ENCODE results near the gene SNX2. TPM values are rescaled to one million over a fixed set of nuclear protein-coding genes. Genes with fewer than 3 reads are reported as not detected.
"Not testable (repeated sequence)": the region's sequence is repeated elsewhere in the genome, so short reads cannot be mapped to it uniquely, and the experiment has no call there.

The SNX2 gene
- total and polyA plus RNA-seq, 4 donors, result 25.5 to 57.0 (median 34.3) TPM

DNA sequence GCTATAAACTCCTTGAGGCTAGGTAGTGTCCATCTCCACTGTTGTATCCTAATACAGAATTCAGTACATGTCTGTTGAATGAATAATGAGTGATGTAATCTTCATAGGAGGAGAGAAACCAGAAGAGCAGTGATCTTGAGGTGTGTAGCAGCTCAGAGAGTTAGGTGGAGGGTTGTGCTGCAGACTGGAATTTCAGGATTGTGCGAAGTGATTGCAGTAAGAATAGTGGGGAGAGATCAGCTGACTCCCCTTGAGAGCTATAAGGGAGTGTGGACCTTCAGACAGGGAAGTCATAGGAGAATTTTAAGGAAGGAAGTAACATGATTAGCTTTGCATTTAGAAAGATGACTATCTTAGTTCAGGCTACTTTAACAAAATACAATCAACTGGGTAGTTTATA lies 74.9 kb downstream of the SNX2 start:
- Histone ChIP-seq H3K9me3 (ENCODE audit: control insufficient read depth in 4 of 4, low read length in 3 of 4) (no peaks in the 10 kb centered on the region), H3K9ac (ENCODE audit: low read depth in 1 of 2, low read length in 2 of 2) (no peak overlapping the region), H3K27ac (ENCODE audit: low read depth in 1 of 2, low read length in 2 of 2) (no peak overlapping the region), H3K4me3 (ENCODE audit: low read depth in 1 of 3, low read length in 3 of 3) (no peak overlapping the region), H3K36me3 (ENCODE audit: control insufficient read depth in 4 of 4, insufficient read depth in 3 of 4, low read depth in 1 of 4, low read length in 3 of 4) (no peaks in the 10 kb centered on the region), H3K4me1 (ENCODE audit: control insufficient read depth in 4 of 4, insufficient read depth in 4 of 4, low read length in 3 of 4) (peaks cover 0 to 7% (median 4%) of the 10 kb centered on the region in 4 donors), H3K27me3 (ENCODE audit: control insufficient read depth in 4 of 4, insufficient read depth in 4 of 4, low read length in 3 of 4) (no peaks in the 10 kb centered on the region)
- DNase-seq (ENCODE audit: low spot score), result no peak
- TF ChIP-seq GABPA (IDR thresholded peaks at IDR 0.05 in 1 of 2, conservative IDR thresholded peaks at IDR 0.05 in 1 of 2) (no peak), SP1 (IDR thresholded peaks at IDR 0.05) (no peak)
- 89% methylated on average over 1 of the region's 1 CpG for WGBS

- not testable (repeated sequence) for H3K4me3 ChIP-seq (ENCODE audit: low read depth in 1 of 3, low read length in 3 of 3); H3K27ac ChIP-seq (ENCODE audit: low read depth in 1 of 2, low read length in 2 of 2); H3K9me3 ChIP-seq (ENCODE audit: control insufficient read depth in 4 of 4, low read length in 3 of 4); H3K27me3 ChIP-seq (ENCODE audit: control insufficient read depth in 4 of 4, insufficient read depth in 4 of 4, low read length in 3 of 4); H3K9ac ChIP-seq (ENCODE audit: low read depth in 1 of 2, low read length in 2 of 2); H3K4me1 ChIP-seq (ENCODE audit: control insufficient read depth in 4 of 4, insufficient read depth in 4 of 4, low read length in 3 of 4); H3K36me3 ChIP-seq (ENCODE audit: control insufficient read depth in 4 of 4, insufficient read depth in 3 of 4, low read depth in 1 of 4, low read length in 3 of 4); DNase-seq (ENCODE audit: low spot score)
- 96% methylated on average over 8 of the region's 8 CpGs for WGBS
Observed at GRCh38 chr5:122857538-122857937, 82.7 kb downstream of the SNX2 start.

GRCh38 chr5:122858451-122858850 lies 83.6 kb downstream of the SNX2 start:
- Histone ChIP-seq H3K4me1 (ENCODE audit: control insufficient read depth in 4 of 4, insufficient read depth in 4 of 4, low read length in 3 of 4) (peaks cover 0 to 3% (median 1%) of the 10 kb centered on the region in 4 donors), H3K9ac (ENCODE audit: low read depth in 1 of 2, low read length in 2 of 2) (no peak overlapping the region), H3K9me3 (ENCODE audit: control insufficient read depth in 4 of 4, low read length in 3 of 4) (no peaks in the 10 kb centered on the region), H3K27me3 (ENCODE audit: control insufficient read depth in 4 of 4, insufficient read depth in 4 of 4, low read length in 3 of 4) (no peaks in the 10 kb centered on the region), H3K27ac (ENCODE audit: low read depth in 1 of 2, low read length in 2 of 2) (no peak overlapping the region), H3K36me3 (ENCODE audit: control insufficient read depth in 4 of 4, insufficient read depth in 3 of 4, low read depth in 1 of 4, low read length in 3 of 4) (no peaks in the 10 kb centered on the region), H3K4me3 (ENCODE audit: low read depth in 1 of 3, low read length in 3 of 3) (no peak overlapping the region)
- WGBS, result 88% methylated on average over 1 of the region's 1 CpG
- TF ChIP-seq YY1 (IDR thresholded peaks at IDR 0.05) (no peak), FOXA2 (IDR thresholded peaks at IDR 0.05) (no peak), RXRA (IDR thresholded peaks at IDR 0.05) (no peak)
- TF ChIP-seq, protein P1, sequence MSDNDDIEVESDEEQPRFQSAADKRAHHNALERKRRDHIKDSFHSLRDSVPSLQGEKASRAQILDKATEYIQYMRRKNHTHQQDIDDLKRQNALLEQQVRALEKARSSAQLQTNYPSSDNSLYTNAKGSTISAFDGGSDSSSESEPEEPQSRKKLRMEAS (IDR thresholded peaks at IDR 0.05), result no peak
- no peak for DNase-seq (ENCODE audit: low spot score)

DNA sequence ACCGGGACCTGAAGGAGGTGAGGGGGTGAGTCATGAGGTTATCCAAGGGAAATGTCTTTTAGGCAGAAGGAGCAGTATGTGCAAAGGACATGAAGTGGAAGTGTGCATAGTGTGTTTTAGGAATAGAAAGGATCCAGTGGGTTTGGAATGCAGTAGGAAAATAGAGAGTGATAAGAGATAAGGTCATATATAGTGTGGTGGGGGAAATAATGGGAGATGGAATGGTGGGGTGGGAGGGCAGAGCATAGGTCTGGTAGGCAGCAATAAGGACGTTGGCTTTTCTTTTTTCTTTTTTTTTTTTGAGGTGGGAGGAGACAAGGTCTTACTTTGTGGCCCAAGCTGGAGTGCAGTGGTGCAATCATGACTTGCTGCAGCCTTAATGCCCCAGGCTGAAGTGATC lies 88.4 kb downstream of the SNX2 start:
- no peak for DNase-seq (ENCODE audit: low spot score)
- Histone ChIP-seq H3K36me3 (ENCODE audit: control insufficient read depth in 4 of 4, insufficient read depth in 3 of 4, low read depth in 1 of 4, low read length in 3 of 4) (no peaks in the 10 kb centered on the region), H3K27ac (ENCODE audit: low read depth in 1 of 2, low read length in 2 of 2) (no peak overlapping the region), H3K27me3 (ENCODE audit: control insufficient read depth in 4 of 4, insufficient read depth in 4 of 4, low read length in 3 of 4) (no peaks in the 10 kb centered on the region), H3K9ac (ENCODE audit: low read depth in 1 of 2, low read length in 2 of 2) (no peak overlapping the region), H3K4me3 (ENCODE audit: low read depth in 1 of 3, low read length in 3 of 3) (no peak overlapping the region), H3K9me3 (ENCODE audit: control insufficient read depth in 4 of 4, low read length in 3 of 4) (no peaks in the 10 kb centered on the region), H3K4me1 (ENCODE audit: control insufficient read depth in 4 of 4, insufficient read depth in 4 of 4, low read length in 3 of 4) (peaks cover 0 to 7% (median 3%) of the 10 kb centered on the region in 4 donors)
- WGBS, result 65% methylated on average over 2 of the region's 2 CpGs
- TF ChIP-seq YY1 (IDR thresholded peaks at IDR 0.05) (no peak), HNF4A (conservative IDR thresholded peaks at IDR 0.05) (no peak), REST (IDR thresholded peaks at IDR 0.05) (no peak), RXRA (IDR thresholded peaks at IDR 0.05) (no peak), GABPA (IDR thresholded peaks at IDR 0.05 in 1 of 2, conservative IDR thresholded peaks at IDR 0.05 in 1 of 2) (no peak), RAD21 (IDR thresholded peaks at IDR 0.05) (no peak), SP1 (IDR thresholded peaks at IDR 0.05) (no peak), NR2F2 (IDR thresholded peaks at IDR 0.05) (no peak)
